LNCaP clone FGC (cell line): ENCODE measurements around the gene DRC7.
"Not testable (repeated sequence)": the region's sequence is repeated elsewhere in the genome, so short reads cannot be mapped to it uniquely, and the experiment has no call there.

ENCODE experiments used
- DNase-seq: peaks from one replicate; pipeline ENCODE4 v3.0.0-alpha.2; 2011; ENCODE audit warnings: low read depth
- H3K4me3 ChIP-seq: 2 replicates; pipeline ENCODE4 v1.5.1; 2011; ENCODE audit warnings: mild to moderate bottlenecking, low read depth, low read length, control low read depth
- TF ChIP-seq, protein P1 (sequence below): IDR thresholded peaks from 2 replicates; pipeline ENCODE4 v1.5.1; 2012; ENCODE audit warnings: mild to moderate bottlenecking; ENCODE audit not compliant: control insufficient read depth, insufficient read depth; ENCODE audit errors: extremely low read depth

Gene DRC7

DNA sequence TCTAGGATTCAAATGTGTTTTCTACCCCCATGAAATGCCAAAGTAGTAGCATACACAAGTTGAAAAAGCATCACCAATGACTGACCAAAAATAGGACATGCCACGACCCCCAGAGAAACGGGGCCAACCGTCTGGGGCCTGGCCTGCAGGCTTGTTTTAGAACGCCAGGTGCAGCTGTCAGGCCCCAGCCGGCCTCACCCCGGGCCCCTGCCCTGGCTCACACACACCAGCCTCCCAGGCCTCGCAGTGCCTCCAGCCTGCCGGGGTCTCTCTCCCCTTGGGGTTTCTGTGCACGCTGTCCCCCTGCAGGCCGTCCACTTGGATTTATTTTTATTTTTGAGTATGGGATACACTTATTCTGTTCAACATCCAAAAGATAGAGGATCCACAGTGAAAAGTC lies 48.9 kb downstream of the DRC7 start:
- TF ChIP-seq, protein P1, sequence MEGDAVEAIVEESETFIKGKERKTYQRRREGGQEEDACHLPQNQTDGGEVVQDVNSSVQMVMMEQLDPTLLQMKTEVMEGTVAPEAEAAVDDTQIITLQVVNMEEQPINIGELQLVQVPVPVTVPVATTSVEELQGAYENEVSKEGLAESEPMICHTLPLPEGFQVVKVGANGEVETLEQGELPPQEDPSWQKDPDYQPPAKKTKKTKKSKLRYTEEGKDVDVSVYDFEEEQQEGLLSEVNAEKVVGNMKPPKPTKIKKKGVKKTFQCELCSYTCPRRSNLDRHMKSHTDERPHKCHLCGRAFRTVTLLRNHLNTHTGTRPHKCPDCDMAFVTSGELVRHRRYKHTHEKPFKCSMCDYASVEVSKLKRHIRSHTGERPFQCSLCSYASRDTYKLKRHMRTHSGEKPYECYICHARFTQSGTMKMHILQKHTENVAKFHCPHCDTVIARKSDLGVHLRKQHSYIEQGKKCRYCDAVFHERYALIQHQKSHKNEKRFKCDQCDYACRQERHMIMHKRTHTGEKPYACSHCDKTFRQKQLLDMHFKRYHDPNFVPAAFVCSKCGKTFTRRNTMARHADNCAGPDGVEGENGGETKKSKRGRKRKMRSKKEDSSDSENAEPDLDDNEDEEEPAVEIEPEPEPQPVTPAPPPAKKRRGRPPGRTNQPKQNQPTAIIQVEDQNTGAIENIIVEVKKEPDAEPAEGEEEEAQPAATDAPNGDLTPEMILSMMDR: no peak
- DNase-seq: no peak
- no peak overlapping the region for H3K4me3 ChIP-seq

- TF ChIP-seq, protein P1: no peak
These were observed 49.5 kb downstream of the DRC7 start for GRCh38 chr16:57743886-57744641.

DNA sequence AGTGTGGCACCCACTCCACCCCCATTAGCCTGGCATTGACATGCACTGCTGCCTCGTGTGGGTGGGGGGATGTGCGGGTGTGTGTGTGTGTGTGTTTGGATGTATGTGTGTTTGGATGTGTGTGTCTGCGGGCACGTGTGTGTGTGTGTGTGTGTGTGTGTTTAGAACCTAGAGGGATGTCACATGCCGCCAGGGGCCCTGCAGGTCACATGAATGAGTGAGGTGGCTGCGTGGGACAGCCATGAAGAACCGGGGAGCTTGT lies 50.0 kb downstream of the DRC7 start:
- no peak for DNase-seq
- H3K4me3 ChIP-seq: no peak overlapping the region
- TF ChIP-seq, protein P1: no peak

More at GRCh38 chr16:57743886-57744641, 49.5 kb downstream of the DRC7 start:
- H3K4me3 ChIP-seq: no peak overlapping the region
- DNase-seq: no peak

- TF ChIP-seq, protein P1: no peak
- no peak overlapping the region for H3K4me3 ChIP-seq
- DNase-seq: no peak
These were observed 51.2 kb downstream of the DRC7 start for GRCh38 chr16:57745768-57746167.

- not testable (repeated sequence) for H3K4me3 ChIP-seq, DNase-seq
These were observed 51.7 kb downstream of the DRC7 start for GRCh38 chr16:57746316-57746715.

GRCh38 chr16:57747091-57747490 lies 52.5 kb downstream of the DRC7 start:
- TF ChIP-seq, protein P1: no peak
- no peak for DNase-seq
- H3K4me3 ChIP-seq: no peak overlapping the region

DNA sequence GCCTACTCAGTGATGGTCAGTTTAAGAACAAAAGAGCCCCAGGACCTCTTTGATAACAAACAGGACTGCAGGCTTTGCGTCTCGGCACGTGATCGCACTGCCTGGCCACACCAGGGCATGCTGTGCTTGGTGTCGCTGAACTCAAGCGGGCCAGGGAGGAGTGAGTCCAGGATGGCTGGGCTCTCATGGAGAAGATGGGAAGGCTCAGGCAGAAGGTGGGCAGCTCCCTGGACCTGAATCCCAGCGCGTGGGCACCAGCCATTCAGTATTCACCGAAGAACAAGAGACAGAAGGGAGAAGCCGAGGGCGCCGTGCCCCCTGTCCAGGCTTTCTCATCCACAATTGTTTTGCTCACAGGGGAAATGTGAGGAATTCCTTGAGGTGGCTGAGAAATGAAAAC lies 52.9 kb downstream of the DRC7 start:
- TF ChIP-seq, protein P1: no peak
- H3K4me3 ChIP-seq: no peak overlapping the region
- no peak for DNase-seq

- no peak for DNase-seq
- TF ChIP-seq, protein P1: no peak
- no peak overlapping the region for H3K4me3 ChIP-seq
These were observed 53.4 kb downstream of the DRC7 start for GRCh38 chr16:57747996-57748395.
